ENCODE measurements around the gene TSPAN32.

The TSPAN32 gene

DNA sequence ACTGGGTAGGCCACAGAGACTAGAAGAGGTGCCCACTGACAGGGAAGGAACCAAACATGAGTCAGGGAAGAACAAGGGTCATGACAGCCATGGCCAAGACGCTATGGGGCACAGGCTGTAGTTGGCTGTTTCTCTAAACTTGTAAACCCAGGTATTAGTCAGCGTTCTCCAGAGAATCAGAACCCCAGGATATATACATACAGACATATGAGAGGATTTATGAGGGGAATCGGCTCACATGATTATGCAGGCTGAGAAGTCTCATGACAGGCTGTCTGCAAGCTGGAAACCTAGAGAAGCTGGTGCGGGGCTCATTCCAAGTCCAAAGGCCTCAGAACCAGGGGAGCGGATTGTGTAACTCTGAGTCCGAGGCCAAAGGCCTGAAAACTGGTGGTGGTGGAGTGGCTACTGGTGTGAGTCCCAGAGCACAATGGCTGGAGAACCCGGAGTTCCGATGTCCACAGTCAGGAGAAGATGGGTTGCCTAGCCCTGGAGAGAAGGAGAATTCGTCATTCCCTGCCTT lies 45.6 kb downstream of the TSPAN32 start:
- Histone ChIP-seq H3K27me3 (replicated peaks; ENCODE audit: control insufficient read depth, insufficient read depth, low read length) (no peaks in the 10 kb centered on the region), H3K36me3 (ENCODE audit: control insufficient read depth, insufficient read depth, low read length) (no peaks in the 10 kb centered on the region), H3K4me3 (replicated peaks; ENCODE audit: low read depth, low read length) (no peak overlapping the region)
- DNase-seq (ENCODE audit: extremely low read depth, insufficient read length): no peak
- TF ChIP-seq, protein P1, sequence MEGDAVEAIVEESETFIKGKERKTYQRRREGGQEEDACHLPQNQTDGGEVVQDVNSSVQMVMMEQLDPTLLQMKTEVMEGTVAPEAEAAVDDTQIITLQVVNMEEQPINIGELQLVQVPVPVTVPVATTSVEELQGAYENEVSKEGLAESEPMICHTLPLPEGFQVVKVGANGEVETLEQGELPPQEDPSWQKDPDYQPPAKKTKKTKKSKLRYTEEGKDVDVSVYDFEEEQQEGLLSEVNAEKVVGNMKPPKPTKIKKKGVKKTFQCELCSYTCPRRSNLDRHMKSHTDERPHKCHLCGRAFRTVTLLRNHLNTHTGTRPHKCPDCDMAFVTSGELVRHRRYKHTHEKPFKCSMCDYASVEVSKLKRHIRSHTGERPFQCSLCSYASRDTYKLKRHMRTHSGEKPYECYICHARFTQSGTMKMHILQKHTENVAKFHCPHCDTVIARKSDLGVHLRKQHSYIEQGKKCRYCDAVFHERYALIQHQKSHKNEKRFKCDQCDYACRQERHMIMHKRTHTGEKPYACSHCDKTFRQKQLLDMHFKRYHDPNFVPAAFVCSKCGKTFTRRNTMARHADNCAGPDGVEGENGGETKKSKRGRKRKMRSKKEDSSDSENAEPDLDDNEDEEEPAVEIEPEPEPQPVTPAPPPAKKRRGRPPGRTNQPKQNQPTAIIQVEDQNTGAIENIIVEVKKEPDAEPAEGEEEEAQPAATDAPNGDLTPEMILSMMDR (IDR thresholded peaks at IDR 0.05; ENCODE audit: insufficient read depth, low read length, poor library complexity, severe bottlenecking): no peak

DNA sequence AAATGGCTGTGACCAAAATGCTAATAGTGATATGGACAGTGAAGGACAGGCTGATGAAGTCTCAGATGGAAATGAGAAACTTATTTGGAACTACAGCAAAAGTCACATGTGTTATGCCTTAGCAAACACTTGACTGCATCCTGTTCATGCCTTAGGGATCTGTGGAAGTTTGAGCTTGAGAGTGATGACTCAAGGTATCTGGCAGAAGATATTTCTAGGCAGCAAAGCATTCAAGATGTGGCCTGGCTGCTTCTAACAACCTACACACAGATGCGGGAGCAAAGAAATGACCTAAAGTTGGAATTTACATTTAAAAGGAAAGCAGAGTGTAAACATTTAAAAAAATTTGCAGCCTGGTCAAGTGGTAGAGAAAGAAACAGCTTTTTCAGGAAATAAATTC lies 47.2 kb downstream of the TSPAN32 start:
- no peak for DNase-seq (ENCODE audit: extremely low read depth, insufficient read length)
- H3K4me3 ChIP-seq (replicated peaks; ENCODE audit: low read depth, low read length): no peak overlapping the region
- H3K36me3 ChIP-seq (ENCODE audit: control insufficient read depth, insufficient read depth, low read length): no peaks in the 10 kb centered on the region
- no peaks in the 10 kb centered on the region; the same call in 1 of the 2 replicates for H3K27me3 ChIP-seq (replicated peaks; ENCODE audit: control insufficient read depth, insufficient read depth, low read length)
- TF ChIP-seq, protein P1 (IDR thresholded peaks at IDR 0.05; ENCODE audit: insufficient read depth, low read length, poor library complexity, severe bottlenecking): no peak

DNA sequence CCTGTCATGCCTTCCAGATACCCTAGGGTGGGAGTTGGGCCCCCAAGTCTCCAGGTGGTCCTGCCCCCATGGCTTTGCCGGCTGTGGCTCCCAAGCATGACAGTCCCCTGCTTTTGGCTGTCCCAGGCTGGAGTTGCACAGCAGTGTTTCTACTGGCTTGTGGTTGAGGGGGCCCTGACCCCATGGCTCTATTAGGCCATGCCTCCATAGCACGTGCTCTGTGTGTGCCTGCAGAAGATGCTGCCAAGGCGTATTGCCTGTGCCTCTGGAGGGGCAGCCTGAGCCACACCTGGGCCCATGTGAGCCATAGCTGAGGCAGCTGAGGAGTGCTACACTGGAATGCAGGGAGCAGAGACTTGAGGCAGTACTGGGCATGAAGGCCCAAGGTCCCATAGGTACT lies 49.9 kb downstream of the TSPAN32 start:
- no peak for DNase-seq (ENCODE audit: extremely low read depth, insufficient read length)
- Histone ChIP-seq H3K36me3 (ENCODE audit: control insufficient read depth, insufficient read depth, low read length) (no peaks in the 10 kb centered on the region), H3K4me3 (replicated peaks; ENCODE audit: low read depth, low read length) (no peak overlapping the region), H3K27me3 (replicated peaks; ENCODE audit: control insufficient read depth, insufficient read depth, low read length) (no peaks in the 10 kb centered on the region; the same call in 1 of the 2 replicates)
- TF ChIP-seq, protein P1 (IDR thresholded peaks at IDR 0.05; ENCODE audit: insufficient read depth, low read length, poor library complexity, severe bottlenecking): no peak

DNA sequence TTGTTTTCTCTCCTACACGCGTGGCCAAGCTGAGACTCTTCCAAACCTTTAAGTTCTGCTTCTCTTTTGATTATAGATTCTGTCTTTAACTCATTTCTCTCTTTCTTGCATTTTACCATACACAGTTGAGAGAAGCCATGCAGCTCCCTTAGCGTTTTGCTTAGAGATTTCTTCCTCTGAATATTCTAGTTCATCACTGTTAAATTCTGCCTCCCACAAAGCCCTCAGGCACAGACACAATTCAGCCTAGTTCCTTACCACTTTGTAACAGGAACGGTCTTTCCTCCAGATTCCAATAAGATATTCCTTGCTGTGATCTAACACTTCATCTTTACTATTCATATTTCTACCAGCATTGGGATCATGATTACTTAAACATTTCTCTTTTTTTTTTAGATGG lies 50.6 kb downstream of the TSPAN32 start:
- DNase-seq (ENCODE audit: extremely low read depth, insufficient read length): no peak
- Histone ChIP-seq H3K36me3 (ENCODE audit: control insufficient read depth, insufficient read depth, low read length) (no peaks in the 10 kb centered on the region), H3K27me3 (replicated peaks; ENCODE audit: control insufficient read depth, insufficient read depth, low read length) (no peaks in the 10 kb centered on the region; the same call in 1 of the 2 replicates), H3K4me3 (replicated peaks; ENCODE audit: low read depth, low read length) (no peak overlapping the region)
- TF ChIP-seq, protein P1 (IDR thresholded peaks at IDR 0.05; ENCODE audit: insufficient read depth, low read length, poor library complexity, severe bottlenecking): no peak

DNA sequence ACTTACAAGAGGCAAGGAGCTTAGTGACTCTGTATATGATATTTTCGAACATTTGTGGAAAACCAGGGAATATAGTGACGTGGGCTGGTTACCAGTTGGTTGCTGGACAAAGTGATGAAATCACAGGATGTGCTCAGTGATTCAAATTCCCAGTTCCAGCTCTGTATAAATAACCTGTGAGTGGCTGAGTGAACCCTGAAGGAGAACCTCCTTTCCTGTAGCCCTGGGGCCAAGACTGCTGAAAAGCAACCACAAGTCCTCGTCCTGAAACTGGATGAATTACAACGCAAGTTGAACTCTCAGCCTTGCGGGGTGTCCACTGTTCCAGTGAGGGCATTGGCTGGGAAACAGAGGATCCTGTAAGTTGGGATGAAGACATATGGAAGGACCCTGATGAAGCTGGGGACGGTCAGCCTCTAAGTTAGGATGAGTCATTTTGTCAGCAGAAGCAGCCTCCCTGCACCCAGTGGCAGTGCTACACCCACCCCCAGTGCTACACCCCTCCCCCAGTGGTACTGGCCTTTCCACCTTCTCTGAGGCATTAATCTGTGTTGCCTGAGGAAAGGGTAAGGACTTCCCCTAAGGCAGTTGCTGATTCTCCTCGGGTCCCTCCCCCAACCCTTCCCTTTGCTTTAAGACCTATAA lies 53.3 kb downstream of the TSPAN32 start:
- no peak overlapping the region for H3K4me3 ChIP-seq (replicated peaks; ENCODE audit: low read depth, low read length)
- no peak for DNase-seq (ENCODE audit: extremely low read depth, insufficient read length)
- H3K27me3 ChIP-seq (replicated peaks; ENCODE audit: control insufficient read depth, insufficient read depth, low read length): no peaks in the 10 kb centered on the region; the same call in 1 of the 2 replicates
- no peaks in the 10 kb centered on the region for H3K36me3 ChIP-seq (ENCODE audit: control insufficient read depth, insufficient read depth, low read length)
- TF ChIP-seq, protein P1 (IDR thresholded peaks at IDR 0.05; ENCODE audit: insufficient read depth, low read length, poor library complexity, severe bottlenecking): no peak
